Activated T-cell treated with anti-CD3 and anti-CD28 coated beads for 4 hours (primary cell): ENCODE data around the gene TJAP1.
"Not testable (repeated sequence)": the region's sequence is repeated elsewhere in the genome, so short reads cannot be mapped to it uniquely, and the experiment has no call there.

Experiments
- DNase-seq: peaks from one replicate; pipeline ENCODE4 v3.0.0-alpha.2; 2020

Gene TJAP1

GRCh38 chr6:43488667-43489276 is 11.4 kb downstream of the TJAP1 start:
- no peak for DNase-seq

GRCh38 chr6:43489277-43490072 is 12.1 kb downstream of the TJAP1 start:
- no peak for DNase-seq

- no peak for DNase-seq
Measured at GRCh38 chr6:43490523-43490939, 13.2 kb downstream of the TJAP1 start.

GRCh38 chr6:43491750-43492661 is 14.6 kb downstream of the TJAP1 start:
- no peak for DNase-seq

- no peak for DNase-seq
Measured at GRCh38 chr6:43492673-43493072, 15.3 kb downstream of the TJAP1 start.

- DNase-seq: no peak
Measured at GRCh38 chr6:43493230-43493629, 15.9 kb downstream of the TJAP1 start.

- DNase-seq: no peak
Measured at GRCh38 chr6:43493833-43494232, 16.5 kb downstream of the TJAP1 start.

- DNase-seq: no peak
Measured at GRCh38 chr6:43494321-43494720, 17.0 kb downstream of the TJAP1 start.

- DNase-seq: no peak
Measured at GRCh38 chr6:43494766-43495165, 17.4 kb downstream of the TJAP1 start.

- no peak for DNase-seq
Measured at GRCh38 chr6:43495409-43495941, 18.1 kb downstream of the TJAP1 start.

GRCh38 chr6:43496370-43497128 is 19.2 kb downstream of the TJAP1 start:
- DNase-seq: no peak

GRCh38 chr6:43497129-43497396 is 19.7 kb downstream of the TJAP1 start:
- DNase-seq: no peak

GRCh38 chr6:43497689-43498088 is 20.3 kb downstream of the TJAP1 start:
- no peak for DNase-seq

GRCh38 chr6:43498291-43498690 is 20.9 kb downstream of the TJAP1 start:
- DNase-seq: not testable (repeated sequence)

- DNase-seq: no peak
Measured at GRCh38 chr6:43499028-43499815, 21.9 kb downstream of the TJAP1 start.

- no peak for DNase-seq
Measured at GRCh38 chr6:43500921-43501320, 23.6 kb downstream of the TJAP1 start.

- DNase-seq: no peak
Measured at GRCh38 chr6:43502666-43503065, 25.3 kb downstream of the TJAP1 start.

- DNase-seq: no peak
Measured at GRCh38 chr6:43503443-43503842, 26.1 kb downstream of the TJAP1 start.

GRCh38 chr6:43504756-43505593 is 27.6 kb downstream of the TJAP1 start:
- no peak for DNase-seq

GRCh38 chr6:43505718-43506117 is 28.3 kb downstream of the TJAP1 start:
- DNase-seq: no peak

- DNase-seq: no peak
Measured at GRCh38 chr6:43506171-43506570, 28.8 kb downstream of the TJAP1 start.
